ENCODE data around the gene GRIN3A. TPM values are rescaled to one million over a fixed set of nuclear protein-coding genes. Genes with fewer than 3 reads are reported as not detected.

GRIN3A gene
- total RNA-seq, 1 experiment from 2014 or later: not detected

- no peak for DNase-seq (ENCODE audit: low read depth)
Measured at GRCh38 chr9:101528015-101528414, 210.4 kb downstream of the GRIN3A start.

- DNase-seq (ENCODE audit: low read depth): peak; percentile 14
Measured at GRCh38 chr9:101527066-101527465, 211.4 kb downstream of the GRIN3A start.

GRCh38 chr9:101524371-101524770, 214.1 kb downstream of the GRIN3A start:
- no peak for DNase-seq (ENCODE audit: low read depth)

Other genes starting within 250 kb of the GRIN3A start
- 57.2 and 65.3 TPM in 2 replicates for gene RNF20, start 204.8 kb downstream of the GRIN3A start, total RNA-seq (2014; rRNA removed; shearing (Covaris generic))
- gene PPP3R2, start 143.7 kb downstream of the GRIN3A start, total RNA-seq (2014; rRNA removed; shearing (Covaris generic)): not detected in 2 replicates